IgD-negative memory B cell (primary cell): ENCODE measurements around the gene VAMP7. TPM values are rescaled to one million over a fixed set of nuclear protein-coding genes. Genes with fewer than 3 reads are reported as not detected.
"Not testable (repeated sequence)": the region's sequence is repeated elsewhere in the genome, so short reads cannot be mapped to it uniquely, and the experiment has no call there.

Experiments
- H3K27ac Mint-ChIP-seq, 3 donors: one replicate each; pipeline ENCODE4 v1.8.0; 2020 to 2022; ENCODE audit warnings: mild to moderate bottlenecking in 3 of 3, mixed read lengths in 3 of 3, moderate library complexity in 1 of 3
- H3K27me3 Mint-ChIP-seq: one replicate; pipeline ENCODE4 v1.8.0; 2021; ENCODE audit warnings: mixed read lengths
- H3K36me3 Mint-ChIP-seq: one replicate; pipeline ENCODE4 v1.8.0; 2020; ENCODE audit warnings: mild to moderate bottlenecking, mixed read lengths
- H3K4me1 Mint-ChIP-seq, 3 donors: one replicate each; pipeline ENCODE4 v1.8.0; 2020 to 2022; ENCODE audit warnings: mixed read lengths in 3 of 3, mild to moderate bottlenecking in 1 of 3
- H3K4me3 Mint-ChIP-seq, 4 donors: one replicate each; pipeline ENCODE4 v1.8.0; 2020 to 2022; ENCODE audit warnings: mild to moderate bottlenecking in 4 of 4, mixed read lengths in 4 of 4, moderate library complexity in 3 of 4
- H3K9me3 Mint-ChIP-seq, 3 donors: one replicate each; pipeline ENCODE4 v1.8.0; 2020 to 2021; ENCODE audit warnings: mixed read lengths in 3 of 3, mild to moderate bottlenecking in 1 of 3
- polyA plus RNA-seq: library from polyadenylated mRNA; unstranded; fragments of 300-500 nt; fragmentation: Illumina TruSeq; gene quantifications from one replicate; pipeline ENCODE4 v1.2.3, GENCODE V29; 2021

Gene VAMP7
- polyA plus RNA-seq, 1 donor from 2014 or later = 38.6 TPM

- no peaks in the 10 kb centered on the region for H3K27me3 Mint-ChIP-seq
- no peaks in the 10 kb centered on the region for H3K36me3 Mint-ChIP-seq
- no peaks in the 10 kb centered on the region for H3K4me1 Mint-ChIP-seq
Measured at GRCh38 chrX:155956099-155956498, 75.0 kb downstream of the VAMP7 start.

GRCh38 chrX:155956649-155957048 lies 75.5 kb downstream of the VAMP7 start:
- Mint-ChIP-seq H3K9me3 (no peaks in the 10 kb centered on the region), H3K36me3 (no peaks in the 10 kb centered on the region), H3K27ac (no peak overlapping the region), H3K4me3 (no peak overlapping the region), H3K4me1 (no peaks in the 10 kb centered on the region), H3K27me3 (no peaks in the 10 kb centered on the region)

More at GRCh38 chrX:155956099-155956498, 75.0 kb downstream of the VAMP7 start:
- Mint-ChIP-seq H3K27ac (no peak overlapping the region), H3K4me3 (no peak overlapping the region), H3K9me3 (no peaks in the 10 kb centered on the region)

- Mint-ChIP-seq H3K4me1 (no peaks in the 10 kb centered on the region), H3K27ac (no peak overlapping the region), H3K9me3 (no peaks in the 10 kb centered on the region), H3K36me3 (no peaks in the 10 kb centered on the region), H3K4me3 (no peak overlapping the region), H3K27me3 (no peaks in the 10 kb centered on the region)
Measured at GRCh38 chrX:155957843-155958242, 76.7 kb downstream of the VAMP7 start.

GRCh38 chrX:155959018-155959587 lies 78.0 kb downstream of the VAMP7 start:
- H3K27ac Mint-ChIP-seq = no peak overlapping the region
- H3K27me3 Mint-ChIP-seq = no peaks in the 10 kb centered on the region
- no peaks in the 10 kb centered on the region for H3K4me1 Mint-ChIP-seq
- H3K9me3 Mint-ChIP-seq = peaks cover 0 to 5% (median 2%) of the 10 kb centered on the region in 3 donors
- H3K36me3 Mint-ChIP-seq = no peaks in the 10 kb centered on the region
- H3K4me3 Mint-ChIP-seq = no peak overlapping the region

GRCh38 chrX:155962906-155963305 lies 81.8 kb downstream of the VAMP7 start:
- Mint-ChIP-seq H3K27me3 (no peaks in the 10 kb centered on the region), H3K9me3 (peaks cover 0 to 6% (median 5%) of the 10 kb centered on the region in 3 donors), H3K36me3 (no peaks in the 10 kb centered on the region), H3K4me1 (no peaks in the 10 kb centered on the region), H3K4me3 (no peak overlapping the region), H3K27ac (no peak overlapping the region)

GRCh38 chrX:155966876-155967275 lies 85.7 kb downstream of the VAMP7 start:
- peaks cover 4 to 21% (median 14%) of the 10 kb centered on the region in 3 donors for H3K9me3 Mint-ChIP-seq
- no peaks in the 10 kb centered on the region for H3K36me3 Mint-ChIP-seq
- H3K27me3 Mint-ChIP-seq = peaks cover 9% of the 10 kb centered on the region
- no peaks in the 10 kb centered on the region for H3K4me1 Mint-ChIP-seq
- no peak overlapping the region for H3K27ac Mint-ChIP-seq
- H3K4me3 Mint-ChIP-seq = no peak overlapping the region

GRCh38 chrX:155967653-155968325 lies 86.6 kb downstream of the VAMP7 start:
- no peaks in the 10 kb centered on the region for H3K4me1 Mint-ChIP-seq
- no peak overlapping the region for H3K4me3 Mint-ChIP-seq
- peaks cover 4 to 21% (median 14%) of the 10 kb centered on the region in 3 donors for H3K9me3 Mint-ChIP-seq
- H3K36me3 Mint-ChIP-seq = no peaks in the 10 kb centered on the region
- no peak overlapping the region for H3K27ac Mint-ChIP-seq
- peaks cover 9% of the 10 kb centered on the region for H3K27me3 Mint-ChIP-seq

- Mint-ChIP-seq H3K36me3 (no peaks in the 10 kb centered on the region), H3K9me3 (peaks cover 4 to 21% (median 14%) of the 10 kb centered on the region in 3 donors), H3K27me3 (peaks cover 9% of the 10 kb centered on the region), H3K4me3 (no peak overlapping the region), H3K27ac (no peak overlapping the region), H3K4me1 (no peaks in the 10 kb centered on the region)
Measured at GRCh38 chrX:155968326-155968661, 87.1 kb downstream of the VAMP7 start.

- H3K27ac Mint-ChIP-seq = no peak overlapping the region
- no peaks in the 10 kb centered on the region for H3K4me1 Mint-ChIP-seq
- H3K4me3 Mint-ChIP-seq = no peak overlapping the region
- H3K27me3 Mint-ChIP-seq = peaks cover 9% of the 10 kb centered on the region
- peaks cover 4 to 19% (median 13%) of the 10 kb centered on the region in 3 donors for H3K9me3 Mint-ChIP-seq
- no peaks in the 10 kb centered on the region for H3K36me3 Mint-ChIP-seq
Measured at GRCh38 chrX:155968791-155969190, 87.6 kb downstream of the VAMP7 start.

- not testable (repeated sequence) for H3K36me3 Mint-ChIP-seq, H3K27ac Mint-ChIP-seq, H3K4me3 Mint-ChIP-seq, H3K27me3 Mint-ChIP-seq, H3K4me1 Mint-ChIP-seq
- H3K9me3 Mint-ChIP-seq = peaks cover 4 to 16% (median 13%) of the 10 kb centered on the region in 3 donors
Measured at GRCh38 chrX:155971658-155972057, 90.5 kb downstream of the VAMP7 start.

GRCh38 chrX:155972241-155972640 lies 91.1 kb downstream of the VAMP7 start:
- not testable (repeated sequence) for H3K4me1 Mint-ChIP-seq, H3K4me3 Mint-ChIP-seq, H3K27ac Mint-ChIP-seq, H3K27me3 Mint-ChIP-seq, H3K36me3 Mint-ChIP-seq
- H3K9me3 Mint-ChIP-seq = peaks cover 4 to 16% (median 10%) of the 10 kb centered on the region in 3 donors

- Mint-ChIP-seq H3K4me3 (no peak overlapping the region), H3K27ac (no peak overlapping the region), H3K27me3 (no peaks in the 10 kb centered on the region), H3K4me1 (no peaks in the 10 kb centered on the region), H3K36me3 (peaks cover 4% of the 10 kb centered on the region), H3K9me3 (peaks cover 4 to 6% (median 6%) of the 10 kb centered on the region in 3 donors)
Measured at GRCh38 chrX:155983326-155983725, 102.2 kb downstream of the VAMP7 start.

- no peak overlapping the region for H3K27ac Mint-ChIP-seq
- H3K27me3 Mint-ChIP-seq = peaks cover 1% of the 10 kb centered on the region
- H3K36me3 Mint-ChIP-seq = peaks cover under 1% of the 10 kb centered on the region
- peaks cover 4 to 6% (median 6%) of the 10 kb centered on the region in 3 donors for H3K9me3 Mint-ChIP-seq
- H3K4me1 Mint-ChIP-seq = no peaks in the 10 kb centered on the region
- H3K4me3 Mint-ChIP-seq = no peak overlapping the region
Measured at GRCh38 chrX:155985208-155985607, 104.1 kb downstream of the VAMP7 start.

- H3K4me3 Mint-ChIP-seq, H3K27ac Mint-ChIP-seq, H3K4me1 Mint-ChIP-seq, H3K27me3 Mint-ChIP-seq, H3K9me3 Mint-ChIP-seq, H3K36me3 Mint-ChIP-seq: not testable (repeated sequence)
Measured at GRCh38 chrX:155986995-155987394, 105.8 kb downstream of the VAMP7 start.

GRCh38 chrX:155988859-155989258 lies 107.7 kb downstream of the VAMP7 start:
- Mint-ChIP-seq H3K4me1 (no peaks in the 10 kb centered on the region), H3K9me3 (no peaks in the 10 kb centered on the region), H3K27me3 (peaks cover 3% of the 10 kb centered on the region), H3K4me3 (no peak overlapping the region), H3K36me3 (no peaks in the 10 kb centered on the region), H3K27ac (no peak overlapping the region)
